BJ (cell line): Measurements from ENCODE around the gene OPTC. TPM values are rescaled to one million over a fixed set of nuclear protein-coding genes. Genes with fewer than 3 reads are reported as not detected.

Experiments
- CTCF ChIA-PET: fragments of 350-600 bp; formaldehyde crosslinking; extraction: SDS; loops from one replicate; lab custom pipeline; 2021; ENCODE audit warnings: antibody characterized with exemption, inconsistent platforms; lab: Yijun Ruan, JAX
- POLR2A ChIA-PET: fragments of 300-600 bp; sonication (Branson Sonifier 250); formaldehyde crosslinking; extraction: SDS; loops from one replicate; lab custom pipeline; 2021; ENCODE audit warnings: antibody characterized with exemption; lab: Charles Lee
- DNase-seq: peaks from one replicate; pipeline ENCODE4 v3.0.0-alpha.2; 2011; ENCODE audit warnings: low read depth
- H3K27me3 ChIP-seq: 2 replicates; pipeline ENCODE4 v1.6.0; 2011; ENCODE audit warnings: low read length; ENCODE audit not compliant: control insufficient read depth, insufficient read depth
- H3K36me3 ChIP-seq: 2 replicates; pipeline ENCODE4 v1.5.1; 2011; ENCODE audit warnings: low read length; ENCODE audit not compliant: control insufficient read depth, insufficient read depth
- H3K4me3 ChIP-seq: 2 replicates; pipeline ENCODE4 v1.5.1; 2011; ENCODE audit warnings: low read depth, mild to moderate bottlenecking, control low read depth, low read length
- polyA plus RNA-seq: library from polyadenylated mRNA; depleted of rRNA; stranded (reverse); fragments of >200 nt; gene quantifications from 2 replicates; pipeline ENCODE4 v1.2.3, GENCODE V29; 2011
- TF ChIP-seq, protein P1 (sequence below): IDR thresholded peaks from 2 replicates; pipeline ENCODE4 v1.5.1; 2011; ENCODE audit warnings: low read depth, mild to moderate bottlenecking, control low read depth, inconsistent platforms, low read length, moderate library complexity; ENCODE audit not compliant: insufficient read depth

Gene OPTC
- polyA plus RNA-seq, 1 experiment: not detected

- Histone ChIP-seq H3K4me3 (no peak overlapping the region), H3K27me3 (no peaks in the 10 kb centered on the region), H3K36me3 (no peaks in the 10 kb centered on the region)
- ChIA-PET CTCF (interaction anchor here (0.7 kb wide), 1 partner anchor 29 kb away, joined by 3 read pairs; no protein-coding TSS in a partner anchor), POLR2A (no interaction called here)
- TF ChIP-seq, protein P1, sequence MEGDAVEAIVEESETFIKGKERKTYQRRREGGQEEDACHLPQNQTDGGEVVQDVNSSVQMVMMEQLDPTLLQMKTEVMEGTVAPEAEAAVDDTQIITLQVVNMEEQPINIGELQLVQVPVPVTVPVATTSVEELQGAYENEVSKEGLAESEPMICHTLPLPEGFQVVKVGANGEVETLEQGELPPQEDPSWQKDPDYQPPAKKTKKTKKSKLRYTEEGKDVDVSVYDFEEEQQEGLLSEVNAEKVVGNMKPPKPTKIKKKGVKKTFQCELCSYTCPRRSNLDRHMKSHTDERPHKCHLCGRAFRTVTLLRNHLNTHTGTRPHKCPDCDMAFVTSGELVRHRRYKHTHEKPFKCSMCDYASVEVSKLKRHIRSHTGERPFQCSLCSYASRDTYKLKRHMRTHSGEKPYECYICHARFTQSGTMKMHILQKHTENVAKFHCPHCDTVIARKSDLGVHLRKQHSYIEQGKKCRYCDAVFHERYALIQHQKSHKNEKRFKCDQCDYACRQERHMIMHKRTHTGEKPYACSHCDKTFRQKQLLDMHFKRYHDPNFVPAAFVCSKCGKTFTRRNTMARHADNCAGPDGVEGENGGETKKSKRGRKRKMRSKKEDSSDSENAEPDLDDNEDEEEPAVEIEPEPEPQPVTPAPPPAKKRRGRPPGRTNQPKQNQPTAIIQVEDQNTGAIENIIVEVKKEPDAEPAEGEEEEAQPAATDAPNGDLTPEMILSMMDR: no peak
- no peak for DNase-seq
Observed at GRCh38 chr1:203526572-203526971, 32.6 kb downstream of the OPTC start.

DNA sequence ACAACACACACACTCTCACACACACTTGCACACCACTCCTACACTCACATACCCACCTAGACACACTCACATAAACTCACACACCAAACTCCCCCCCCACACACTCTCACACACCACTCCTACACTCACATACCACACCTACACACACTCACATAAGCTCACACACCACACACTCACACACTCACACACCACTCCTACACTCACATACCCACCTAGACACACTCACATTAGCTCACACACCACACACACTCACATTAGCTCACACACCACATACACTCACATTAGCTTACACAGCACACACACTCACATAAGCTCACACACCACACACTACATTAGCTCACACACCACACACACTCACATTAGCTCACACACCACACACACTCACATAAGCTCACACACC is 33.1 kb downstream of the OPTC start:
- POLR2A ChIA-PET: no interaction called here

DNA sequence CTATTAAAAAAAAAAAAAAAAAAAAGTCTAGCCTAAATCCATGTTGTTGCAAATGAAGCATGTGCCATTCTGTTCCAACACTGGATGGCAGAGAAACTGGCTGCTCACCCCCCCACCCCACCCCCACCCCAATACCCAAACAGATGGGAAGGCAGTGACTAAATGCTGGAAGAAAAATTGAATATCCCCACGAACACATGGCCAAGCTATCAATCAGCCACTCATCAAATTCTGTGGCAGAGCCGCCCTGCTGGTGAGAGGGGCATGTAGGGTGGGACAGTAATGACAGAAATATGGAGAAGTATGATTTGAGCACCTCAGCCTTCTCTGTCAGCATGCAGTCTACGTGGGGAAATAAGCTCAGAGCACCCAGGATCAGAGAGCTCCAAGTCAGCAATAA is 34.1 kb downstream of the OPTC start:
- no peak for DNase-seq
- no peaks in the 10 kb centered on the region for H3K36me3 ChIP-seq
- no peaks in the 10 kb centered on the region for H3K27me3 ChIP-seq
- CTCF ChIA-PET: interaction anchor here (1.0 to 1.4 kb wide), 3 partner anchors 9 to 19 kb away, joined by 3 to 4 read pairs (median 3); no protein-coding TSS in a partner anchor
- TF ChIP-seq, protein P1: no peak
- POLR2A ChIA-PET: no interaction called here
- no peak overlapping the region for H3K4me3 ChIP-seq

More for the DNA sequence above, 33.1 kb downstream of the OPTC start:
- H3K4me3 ChIP-seq: no peak overlapping the region
- TF ChIP-seq, protein P1: no peak
- CTCF ChIA-PET: no interaction called here
- no peaks in the 10 kb centered on the region for H3K27me3 ChIP-seq
- H3K36me3 ChIP-seq: no peaks in the 10 kb centered on the region
- DNase-seq: no peak

GRCh38 chr1:203528976-203529835 is 35.3 kb downstream of the OPTC start:
- TF ChIP-seq, protein P1: no peak
- Histone ChIP-seq H3K4me3 (no peak overlapping the region), H3K36me3 (no peaks in the 10 kb centered on the region), H3K27me3 (no peaks in the 10 kb centered on the region)
- no peak for DNase-seq
- CTCF ChIA-PET: interaction anchor here (1.4 kb wide), 1 partner anchor 18 kb away, joined by 4 read pairs; no protein-coding TSS in a partner anchor
- POLR2A ChIA-PET: no interaction called here

DNA sequence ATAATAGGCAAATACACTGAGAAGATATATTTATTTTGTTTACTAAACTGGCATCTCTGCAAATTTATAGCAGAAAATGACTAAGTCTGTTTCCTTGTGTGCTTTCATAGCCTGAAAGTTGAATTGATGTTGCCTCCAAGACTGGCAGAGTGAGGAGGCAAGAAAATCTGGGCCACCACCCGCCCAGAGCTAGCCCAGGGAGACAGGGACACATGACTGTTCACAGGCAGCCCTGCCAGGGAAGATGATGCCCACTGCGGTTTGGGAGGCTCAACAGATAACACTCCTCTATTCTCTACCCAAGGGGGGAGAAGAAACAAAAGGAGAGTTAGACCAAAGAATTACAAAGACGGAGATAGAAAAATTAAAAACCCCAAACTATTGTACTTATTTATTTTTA is 37.1 kb downstream of the OPTC start:
- TF ChIP-seq, protein P1: no peak
- no peak overlapping the region for H3K4me3 ChIP-seq
- ChIA-PET POLR2A (no interaction called here), CTCF (no interaction called here)
- no peaks in the 10 kb centered on the region for H3K27me3 ChIP-seq
- DNase-seq: no peak
- H3K36me3 ChIP-seq: no peaks in the 10 kb centered on the region
